HEK293 (cell line): ENCODE measurements around the gene GID8.
"Not testable (repeated sequence)": the region's sequence is repeated elsewhere in the genome, so short reads cannot be mapped to it uniquely, and the experiment has no call there.

ENCODE experiments used
- CTCF ChIA-PET: fragments of 350-600 bp; formaldehyde crosslinking; extraction: SDS; loops from one replicate; lab custom pipeline; 2021; ENCODE audit warnings: antibody characterized with exemption; lab: Yijun Ruan, JAX
- POLR2A ChIA-PET: fragments of 300-600 bp; formaldehyde crosslinking; extraction: SDS; loops from one replicate; lab custom pipeline; 2020; ENCODE audit warnings: antibody characterized with exemption, inconsistent platforms; lab: Yijun Ruan, JAX
- H3K27ac ChIP-seq: fragments of 200-500 bp; sonication (Bioruptor generic); 2 replicates; pipeline ENCODE4 v1.5.1; 2014; ENCODE audit warnings: low read depth, low read length, control low read depth, inconsistent platforms; ENCODE audit errors: extremely low read depth
- H3K36me3 ChIP-seq, 2 experiments: fragments of 200-500 bp in 1 of 2; sonication (Bioruptor generic) in 1 of 2; 1 replicate in 1 of 2; 2 replicates in 1 of 2; pipeline ENCODE4 v1.5.1; 2014 to 2017; ENCODE audit warnings: inconsistent platforms in 2 of 2, low read length in 2 of 2; ENCODE audit not compliant: control insufficient read depth in 2 of 2, insufficient read depth in 1 of 2
- H3K4me1 ChIP-seq: fragments of 200-500 bp; sonication (Bioruptor generic); 2 replicates; pipeline ENCODE4 v1.5.1; 2014; ENCODE audit warnings: mild to moderate bottlenecking, low read length, inconsistent platforms; ENCODE audit not compliant: control insufficient read depth, insufficient read depth
- H3K4me3 ChIP-seq: 2 replicates; pipeline ENCODE4 v1.5.1; 2011; ENCODE audit warnings: low read depth, mild to moderate bottlenecking, control low read depth, low read length, moderate library complexity
- H3K9me3 ChIP-seq: fragments of 200-500 bp; sonication (Bioruptor generic); 2 replicates; pipeline ENCODE4 v1.5.1; 2014; ENCODE audit warnings: low read depth, low read length, inconsistent platforms; ENCODE audit not compliant: control insufficient read depth, insufficient read depth
- GLIS2 ChIP-seq: fragments of 450-650 bp; formaldehyde crosslinking; IDR thresholded peaks from 2 replicates; pipeline ENCODE4 v1.5.1; 2016; ENCODE audit warnings: missing biosample characterization, missing genetic modification characterization
- KLF17 ChIP-seq: fragments of 450-650 bp; formaldehyde crosslinking; IDR thresholded peaks from 2 replicates; pipeline ENCODE4 v1.5.1; 2016; ENCODE audit warnings: missing biosample characterization, missing genetic modification characterization
- KLF7 ChIP-seq: fragments of 450-650 bp; formaldehyde crosslinking; IDR thresholded peaks from 2 replicates; pipeline ENCODE4 v1.5.1; 2016; ENCODE audit warnings: missing biosample characterization, missing genetic modification characterization, borderline replicate concordance
- PRDM1 ChIP-seq: fragments of 450-650 bp; formaldehyde crosslinking; IDR thresholded peaks from 2 replicates; pipeline ENCODE4; 2016; ENCODE audit warnings: missing biosample characterization, missing genetic modification characterization
- PRDM10 ChIP-seq: fragments of 450-650 bp; formaldehyde crosslinking; IDR thresholded peaks from 2 replicates; pipeline ENCODE4 v1.5.1; 2016; ENCODE audit warnings: missing biosample characterization, missing genetic modification characterization
- ZFHX2 ChIP-seq: fragments of 450-650 bp; formaldehyde crosslinking; conservative IDR thresholded peaks from 2 replicates; pipeline ENCODE4 v1.5.1; 2016; ENCODE audit warnings: missing biosample characterization, missing genetic modification characterization
- ZFP3 ChIP-seq: fragments of 450-650 bp; formaldehyde crosslinking; IDR thresholded peaks from 2 replicates; pipeline ENCODE4 v1.5.1; 2016; ENCODE audit warnings: low read depth, missing biosample characterization, missing genetic modification characterization
- ZNF140 ChIP-seq: fragments of 450-650 bp; formaldehyde crosslinking; IDR thresholded peaks from 2 replicates; pipeline ENCODE4 v1.5.1; 2016; ENCODE audit warnings: missing biosample characterization, missing genetic modification characterization
- ZNF155 ChIP-seq: fragments of 450-650 bp; formaldehyde crosslinking; IDR thresholded peaks from 2 replicates; pipeline ENCODE4 v1.5.1; 2016; ENCODE audit warnings: missing biosample characterization, missing genetic modification characterization
- ZNF157 ChIP-seq: fragments of 450-650 bp; formaldehyde crosslinking; IDR thresholded peaks from 2 replicates; pipeline ENCODE4 v1.5.1; 2016; ENCODE audit warnings: missing biosample characterization, missing genetic modification characterization
- ZNF169 ChIP-seq: fragments of 450-650 bp; formaldehyde crosslinking; IDR thresholded peaks from 2 replicates; pipeline ENCODE4 v1.5.1; 2016; ENCODE audit warnings: missing biosample characterization, missing genetic modification characterization
- ZNF214 ChIP-seq: fragments of 450-650 bp; formaldehyde crosslinking; IDR thresholded peaks from 2 replicates; pipeline ENCODE4 v1.5.1; 2017; ENCODE audit warnings: missing biosample characterization, mild to moderate bottlenecking, missing genetic modification characterization, borderline replicate concordance
- ZNF335 ChIP-seq: fragments of 450-650 bp; formaldehyde crosslinking; conservative IDR thresholded peaks from 2 replicates; pipeline ENCODE4 v1.5.1; 2016; ENCODE audit warnings: missing biosample characterization, missing genetic modification characterization
- ZNF544 ChIP-seq: fragments of 450-650 bp; formaldehyde crosslinking; IDR thresholded peaks from 2 replicates; pipeline ENCODE4 v1.5.0; 2017; ENCODE audit warnings: missing biosample characterization, missing genetic modification characterization
- TF ChIP-seq, protein P1 (sequence below): fragments of 450-650 bp; formaldehyde crosslinking; IDR thresholded peaks from 2 replicates; pipeline ENCODE4 v1.5.1; 2017; ENCODE audit warnings: missing biosample characterization, missing genetic modification characterization
- TF ChIP-seq, protein P2 (sequence below): fragments of 450-650 bp; formaldehyde crosslinking; IDR thresholded peaks from 2 replicates; pipeline ENCODE4 v1.5.1; 2016; ENCODE audit warnings: missing biosample characterization, missing genetic modification characterization, borderline replicate concordance

Gene GID8

GRCh38 chr20:62960446-62961309, 22.7 kb downstream of the GID8 start:
- not testable (repeated sequence) for H3K4me3 ChIP-seq, H3K4me1 ChIP-seq, H3K27ac ChIP-seq, H3K36me3 ChIP-seq, H3K9me3 ChIP-seq
- ChIA-PET CTCF (interaction anchor here (1.0 to 2.2 kb wide), 3 partner anchors 10 to 12 kb away, joined by 3 to 5 read pairs (median 3); no protein-coding TSS in a partner anchor), POLR2A (interaction anchor here (1.0 kb wide), 1 partner anchor 12 kb away, joined by 3 read pairs; no protein-coding TSS in a partner anchor)

DNA sequence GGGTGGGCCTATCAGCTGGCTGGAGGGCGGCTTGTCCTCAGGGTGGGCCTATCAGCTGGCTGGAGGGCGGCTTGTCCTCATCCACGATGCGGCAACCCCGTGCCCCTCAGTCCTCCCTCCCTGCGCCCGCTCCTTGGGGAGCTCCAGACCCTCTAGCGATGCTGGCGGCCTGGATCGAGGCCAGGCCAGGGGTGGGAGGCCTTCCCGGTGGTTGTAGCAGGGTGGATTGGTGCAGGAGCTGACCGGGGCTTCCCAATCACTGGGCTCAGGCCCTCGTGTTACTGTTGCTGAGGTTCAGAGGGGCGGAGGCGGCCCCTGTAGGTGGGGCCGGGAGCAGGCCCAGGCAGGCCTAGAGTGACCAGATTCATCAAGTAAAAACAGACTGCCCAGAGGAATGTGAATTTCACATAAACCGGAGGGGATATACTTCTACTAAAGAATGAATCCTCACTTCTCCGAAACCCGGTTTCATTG, 23.4 kb downstream of the GID8 start:
- POLR2A ChIA-PET: no interaction called here
- H3K36me3 ChIP-seq: no peaks in the 10 kb centered on the region
- CTCF ChIA-PET: interaction anchor here (0.7 to 1.5 kb wide), 3 partner anchors 9 to 50 kb away, joined by 3 to 4 read pairs (median 3); no protein-coding TSS in a partner anchor
- TF ChIP-seq ZNF335: peak; percentile 66
- TF ChIP-seq ZFHX2 (tag by site-specific recombination): peak; percentile 26; the same call in 1 of the 2 replicates
- no peak for TF ChIP-seq ZNF214 (tag by site-specific recombination)
- H3K27ac ChIP-seq: no peak overlapping the region
- H3K4me3 ChIP-seq: no peak overlapping the region
- H3K4me1 ChIP-seq: no peaks in the 10 kb centered on the region
- no peaks in the 10 kb centered on the region for H3K9me3 ChIP-seq

GRCh38 chr20:62961799-62962198, 23.9 kb downstream of the GID8 start:
- TF ChIP-seq, protein P1, sequence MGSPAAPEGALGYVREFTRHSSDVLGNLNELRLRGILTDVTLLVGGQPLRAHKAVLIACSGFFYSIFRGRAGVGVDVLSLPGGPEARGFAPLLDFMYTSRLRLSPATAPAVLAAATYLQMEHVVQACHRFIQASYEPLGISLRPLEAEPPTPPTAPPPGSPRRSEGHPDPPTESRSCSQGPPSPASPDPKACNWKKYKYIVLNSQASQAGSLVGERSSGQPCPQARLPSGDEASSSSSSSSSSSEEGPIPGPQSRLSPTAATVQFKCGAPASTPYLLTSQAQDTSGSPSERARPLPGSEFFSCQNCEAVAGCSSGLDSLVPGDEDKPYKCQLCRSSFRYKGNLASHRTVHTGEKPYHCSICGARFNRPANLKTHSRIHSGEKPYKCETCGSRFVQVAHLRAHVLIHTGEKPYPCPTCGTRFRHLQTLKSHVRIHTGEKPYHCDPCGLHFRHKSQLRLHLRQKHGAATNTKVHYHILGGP: no peak
- TF ChIP-seq ZNF140 (tag by site-specific recombination) (no peak), PRDM10 (tag by site-specific recombination) (no peak), KLF17 (tag by site-specific recombination) (no peak), ZFP3 (tag by site-specific recombination) (no peak), GLIS2 (tag by site-specific recombination) (no peak), ZNF157 (tag by site-specific recombination) (no peak), KLF7 (no peak), ZNF169 (tag by site-specific recombination) (no peak), ZNF544 (no peak), PRDM1 (tag by site-specific recombination) (no peak), ZNF155 (tag by site-specific recombination) (no peak)
- TF ChIP-seq, protein P2, sequence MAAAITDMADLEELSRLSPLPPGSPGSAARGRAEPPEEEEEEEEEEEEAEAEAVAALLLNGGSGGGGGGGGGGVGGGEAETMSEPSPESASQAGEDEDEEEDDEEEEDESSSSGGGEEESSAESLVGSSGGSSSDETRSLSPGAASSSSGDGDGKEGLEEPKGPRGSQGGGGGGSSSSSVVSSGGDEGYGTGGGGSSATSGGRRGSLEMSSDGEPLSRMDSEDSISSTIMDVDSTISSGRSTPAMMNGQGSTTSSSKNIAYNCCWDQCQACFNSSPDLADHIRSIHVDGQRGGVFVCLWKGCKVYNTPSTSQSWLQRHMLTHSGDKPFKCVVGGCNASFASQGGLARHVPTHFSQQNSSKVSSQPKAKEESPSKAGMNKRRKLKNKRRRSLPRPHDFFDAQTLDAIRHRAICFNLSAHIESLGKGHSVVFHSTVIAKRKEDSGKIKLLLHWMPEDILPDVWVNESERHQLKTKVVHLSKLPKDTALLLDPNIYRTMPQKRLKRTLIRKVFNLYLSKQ (tag by site-specific recombination): no peak
- no peaks in the 10 kb centered on the region for H3K36me3 ChIP-seq
- ChIA-PET CTCF (interaction anchor here (0.7 to 1.5 kb wide), 3 partner anchors 9 to 51 kb away, joined by 3 to 4 read pairs (median 3); no protein-coding TSS in a partner anchor), POLR2A (no interaction called here)
- H3K4me3 ChIP-seq: no peak overlapping the region
- H3K9me3 ChIP-seq: no peaks in the 10 kb centered on the region
- H3K27ac ChIP-seq: no peak overlapping the region
- H3K4me1 ChIP-seq: no peaks in the 10 kb centered on the region
